GM13977 (cell line): Measurements from ENCODE around the gene MT1A.

Experiments
- DNase-seq: peaks from one replicate; pipeline ENCODE4 v3.0.0; 2012; ENCODE audit warnings: low spot score
- CTCF ChIP-seq: IDR thresholded peaks from 2 replicates; pipeline ENCODE4 v1.5.1; 2012; ENCODE audit warnings: mild to moderate bottlenecking, control low read depth; ENCODE audit not compliant: insufficient read depth; ENCODE audit errors: extremely low read depth, missing control alignments
- in situ Hi-C: fragments of 300-500 bp; cut with MboI; formaldehyde crosslinking; loops from one replicate; pipeline ENCODE4 v1.12.0; 2022; ENCODE audit warnings: low sequenced_read_pairs, low pct_unique_long_range_greater_than_20kb, mixed read lengths, inconsistent platforms; ENCODE audit not compliant: unreplicated experiment

The MT1A gene

GRCh38 chr16:56610017-56610608, 28.4 kb upstream of the MT1A start:
- no peak for DNase-seq
- in situ Hi-C loops, result no loop called here
- no peak for TF ChIP-seq CTCF

- no peak for TF ChIP-seq CTCF
- DNase-seq, result no peak
- in situ Hi-C loops, result no loop called here
Measured at GRCh38 chr16:56610609-56611111, 27.8 kb upstream of the MT1A start.

- in situ Hi-C loops, result no loop called here
- TF ChIP-seq CTCF, result no peak
- DNase-seq, result no peak
Measured at GRCh38 chr16:56611281-56611833, 27.1 kb upstream of the MT1A start.

GRCh38 chr16:56613706-56614105, 24.8 kb upstream of the MT1A start:
- DNase-seq, result no peak
- TF ChIP-seq CTCF, result no peak
- in situ Hi-C loops, result no loop called here

DNA sequence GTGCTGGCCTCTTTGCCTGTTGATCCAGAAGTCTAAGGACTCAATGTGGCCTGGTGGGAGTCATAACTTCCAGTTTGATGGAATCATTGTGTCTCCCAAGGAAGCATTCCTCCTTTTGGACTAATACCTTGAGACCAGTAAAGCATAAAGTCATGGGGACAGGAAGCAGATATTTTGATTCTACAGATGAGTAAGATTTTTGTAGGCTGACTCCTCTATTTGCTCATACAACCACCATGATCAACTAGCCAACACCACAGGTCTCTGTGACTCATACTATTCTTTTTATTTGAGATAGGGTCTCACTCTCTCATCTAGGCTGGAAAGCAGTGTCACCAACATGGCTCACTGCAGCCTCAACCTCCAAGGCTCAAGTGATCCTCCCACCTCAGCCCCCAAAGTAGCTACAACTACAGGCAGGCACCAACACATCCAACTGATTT, 23.9 kb upstream of the MT1A start:
- TF ChIP-seq CTCF, result no peak
- in situ Hi-C loops, result no loop called here
- no peak for DNase-seq

DNA sequence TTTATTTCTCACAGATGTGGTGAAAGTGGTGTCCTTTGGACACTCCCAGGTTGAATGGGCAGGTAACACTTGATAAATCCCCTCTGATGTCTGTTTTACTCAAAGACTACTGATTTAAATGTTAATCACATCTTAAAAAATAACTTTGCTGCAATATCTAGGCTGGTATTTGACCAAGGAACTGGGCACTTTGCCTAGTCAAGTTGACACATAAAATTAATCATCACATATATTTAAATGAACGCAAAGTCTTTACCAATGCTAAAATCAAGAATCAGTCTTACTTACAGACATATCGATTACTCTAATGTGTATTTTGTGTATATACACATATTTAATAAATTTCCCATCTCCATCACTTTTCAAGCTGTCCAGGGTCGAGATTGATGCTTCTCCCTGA, 23.1 kb upstream of the MT1A start:
- in situ Hi-C loops, result no loop called here
- no peak for TF ChIP-seq CTCF
- no peak for DNase-seq
